ENCODE data around the gene INHBC.

INHBC gene

GRCh38 chr12:57434517-57435223 is at the start of gene INHBC:
Gene INHBC, plus strand, starts transcription at chr12:57434784. Its CDS starts 103 bp downstream, at chr12:57434887.
- ChIA-PET CTCF (interaction anchor here (0.8 to 5.6 kb wide), 5 partner anchors 13 to 192 kb away, joined by 3 to 46 read pairs (median 4); partner anchors contain the start of gene INHBE), POLR2A (no interaction called here)
- no peak for TF ChIP-seq CTCF (IDR thresholded peaks at IDR 0.05; ENCODE audit: insufficient read depth, low read length, missing control alignments)
- no peak for DNase-seq (ENCODE audit: low read depth, low spot score)
- no peak within 1 kb of the TSS for H3K4me3 ChIP-seq (ENCODE audit: low read depth, low read length)

- ChIA-PET CTCF (no interaction called here), POLR2A (no interaction called here)
- no peak for TF ChIP-seq CTCF (IDR thresholded peaks at IDR 0.05; ENCODE audit: insufficient read depth, low read length, missing control alignments)
- H3K4me3 ChIP-seq (ENCODE audit: low read depth, low read length): no peak overlapping the region
- no peak for DNase-seq (ENCODE audit: low read depth, low spot score)
Measured at GRCh38 chr12:57385586-57385985, 49.0 kb upstream of the INHBC start.

- POLR2A ChIA-PET: no interaction called here
- DNase-seq (ENCODE audit: low read depth, low spot score): no peak
- H3K4me3 ChIP-seq (ENCODE audit: low read depth, low read length): no peak overlapping the region
- no peak for TF ChIP-seq CTCF (IDR thresholded peaks at IDR 0.05; ENCODE audit: insufficient read depth, low read length, missing control alignments)
- CTCF ChIA-PET: interaction anchor here (0.8 kb wide), 1 partner anchor 11 kb away, joined by 3 read pairs; no protein-coding TSS in a partner anchor
Measured at GRCh38 chr12:57386187-57386720, 48.3 kb upstream of the INHBC start.

- POLR2A ChIA-PET: interaction anchor here (0.6 kb wide), 2 partner anchors 33 to 132 kb away, joined by 3 read pairs; no protein-coding TSS in a partner anchor
Measured at GRCh38 chr12:57388425-57388824, 46.2 kb upstream of the INHBC start.

GRCh38 chr12:57389033-57389432 is 45.6 kb upstream of the INHBC start:
- no peak for TF ChIP-seq CTCF (IDR thresholded peaks at IDR 0.05; ENCODE audit: insufficient read depth, low read length, missing control alignments)
- peak; percentile 58 for DNase-seq (ENCODE audit: low read depth, low spot score)
- POLR2A ChIA-PET: interaction anchor here (0.6 to 1.0 kb wide), 2 partner anchors 32 to 70 kb away, joined by 3 read pairs; partner anchors contain the start of gene GLI1
- no peak overlapping the region for H3K4me3 ChIP-seq (ENCODE audit: low read depth, low read length)
- CTCF ChIA-PET: interaction anchor here (1.2 to 2.1 kb wide), 3 partner anchors 10 to 81 kb away, joined by 5 to 7 read pairs (median 6); no protein-coding TSS in a partner anchor

More at GRCh38 chr12:57388425-57388824, 46.2 kb upstream of the INHBC start:
- no peak overlapping the region for H3K4me3 ChIP-seq (ENCODE audit: low read depth, low read length)
- CTCF ChIA-PET: interaction anchor here (1.7 kb wide), 1 partner anchor 81 kb away, joined by 6 read pairs; no protein-coding TSS in a partner anchor
- no peak for TF ChIP-seq CTCF (IDR thresholded peaks at IDR 0.05; ENCODE audit: insufficient read depth, low read length, missing control alignments)
- no peak for DNase-seq (ENCODE audit: low read depth, low spot score)

- POLR2A ChIA-PET: no interaction called here
- H3K4me3 ChIP-seq (ENCODE audit: low read depth, low read length): no peak overlapping the region
- no peak for DNase-seq (ENCODE audit: low read depth, low spot score)
- TF ChIP-seq CTCF (IDR thresholded peaks at IDR 0.05; ENCODE audit: insufficient read depth, low read length, missing control alignments): no peak
- CTCF ChIA-PET: interaction anchor here (0.9 to 2.1 kb wide), 2 partner anchors 9 to 83 kb away, joined by 3 to 7 read pairs; no protein-coding TSS in a partner anchor
Measured at GRCh38 chr12:57390174-57390573, 44.4 kb upstream of the INHBC start.
